Activated T-cell treated with anti-CD3 and anti-CD28 coated beads for 4 hours (primary cell): ENCODE measurements around the gene VAV3.
"Not testable (repeated sequence)": the region's sequence is repeated elsewhere in the genome, so short reads cannot be mapped to it uniquely, and the experiment has no call there.

Experiments used
- DNase-seq: peaks from one replicate; pipeline ENCODE4 v3.0.0-alpha.2; 2020

The VAV3 gene

GRCh38 chr1:107965110-107965991 lies at the start of gene VAV3:
VAV3 (minus strand) TSS chr1:107965180; CDS start chr1:107964869, 311 bp downstream.
- peak; percentile 21 for DNase-seq

DNA sequence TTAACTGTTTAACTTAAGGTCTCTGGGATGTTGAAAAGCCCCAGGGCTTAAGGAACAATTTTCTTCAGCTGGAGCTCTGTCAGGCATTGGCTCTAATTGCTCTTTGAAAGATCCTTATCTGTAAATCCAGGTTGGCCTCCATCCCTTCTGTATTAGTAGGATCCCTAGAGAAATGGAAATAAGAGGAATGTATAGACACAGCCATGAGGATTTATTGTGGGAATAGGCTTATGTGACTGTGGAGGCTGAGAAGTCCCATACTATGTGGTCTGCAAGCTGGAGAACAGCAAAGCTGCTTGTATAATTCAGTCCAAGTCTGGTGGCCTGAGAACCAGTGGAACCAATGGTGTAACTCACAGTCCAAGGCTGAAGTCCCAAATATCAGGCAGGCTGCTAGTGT lies 47.6 kb upstream of the VAV3 start:
- DNase-seq, result no peak

DNA sequence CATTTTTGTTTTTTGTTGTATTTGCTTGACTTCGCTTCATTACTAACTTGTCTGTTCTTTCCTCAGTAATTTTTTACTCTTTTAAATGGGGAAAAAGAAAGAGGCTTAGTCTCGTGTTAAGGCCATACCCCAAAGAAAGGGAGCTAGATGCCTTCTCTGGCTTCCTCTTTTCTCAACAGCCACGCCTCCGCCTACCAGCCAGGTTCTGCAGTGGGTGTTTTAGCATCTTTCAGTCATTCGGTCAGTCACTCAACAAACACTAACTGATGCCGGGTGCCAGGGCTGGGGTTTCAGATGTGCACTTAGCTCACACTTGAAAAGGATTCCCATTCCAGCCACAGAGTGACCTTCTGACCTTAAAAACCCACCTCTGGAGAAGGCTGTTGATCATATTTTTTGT lies 46.3 kb upstream of the VAV3 start:
- no peak for DNase-seq

- DNase-seq, result no peak
Measured at GRCh38 chr1:108010581-108010980, 45.6 kb upstream of the VAV3 start.

- DNase-seq, result no peak
Measured at GRCh38 chr1:108009603-108010195, 44.7 kb upstream of the VAV3 start.

GRCh38 chr1:108007531-108007930 lies 42.6 kb upstream of the VAV3 start:
- DNase-seq, result no peak

- DNase-seq, result no peak
Measured at GRCh38 chr1:108007070-108007469, 42.1 kb upstream of the VAV3 start.

DNA sequence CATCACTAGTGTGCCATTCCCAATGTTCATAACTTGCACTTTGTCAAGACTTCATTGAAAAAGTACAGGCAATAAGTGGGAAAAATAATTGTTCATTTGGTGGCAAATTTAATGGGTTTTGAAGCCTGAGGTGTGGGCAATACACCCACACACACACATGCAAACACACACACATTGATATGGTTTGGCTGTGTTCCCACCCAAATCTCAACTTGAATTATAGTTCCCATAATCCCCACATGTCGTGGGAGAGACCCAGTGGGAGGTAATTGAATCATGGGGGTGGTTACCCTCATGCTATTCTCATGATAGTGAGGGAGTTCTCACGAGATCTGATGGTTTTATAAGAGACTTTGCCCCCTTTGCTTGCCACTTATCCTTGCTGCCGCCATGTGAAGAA lies 39.9 kb upstream of the VAV3 start:
- not testable (repeated sequence) for DNase-seq

DNA sequence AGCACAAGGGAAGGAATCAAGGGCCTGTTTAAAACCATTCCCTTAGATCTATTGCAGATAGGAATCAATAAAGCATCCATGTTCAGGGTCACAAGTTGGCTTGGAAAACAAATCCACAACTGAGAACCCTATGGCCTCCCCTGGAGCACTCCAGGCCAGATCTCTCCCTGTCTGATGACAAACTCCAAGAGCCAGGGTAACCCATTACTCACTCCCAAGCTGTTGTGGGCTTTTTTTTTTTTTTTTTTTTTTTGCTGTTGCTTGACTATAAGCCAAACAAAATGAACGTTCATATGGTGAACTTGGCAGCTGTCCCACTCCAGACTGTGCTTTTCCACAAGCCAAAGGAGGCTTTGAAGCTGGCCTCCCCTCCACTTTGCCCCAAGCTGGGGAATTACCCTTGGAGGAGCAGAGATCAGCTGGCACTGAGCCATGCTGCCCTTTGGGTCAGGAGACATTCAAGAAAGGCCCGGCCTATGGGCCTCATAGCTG lies 35.7 kb upstream of the VAV3 start:
- DNase-seq, result no peak

- DNase-seq, result no peak
Measured at GRCh38 chr1:108000184-108000583, 35.2 kb upstream of the VAV3 start.

DNA sequence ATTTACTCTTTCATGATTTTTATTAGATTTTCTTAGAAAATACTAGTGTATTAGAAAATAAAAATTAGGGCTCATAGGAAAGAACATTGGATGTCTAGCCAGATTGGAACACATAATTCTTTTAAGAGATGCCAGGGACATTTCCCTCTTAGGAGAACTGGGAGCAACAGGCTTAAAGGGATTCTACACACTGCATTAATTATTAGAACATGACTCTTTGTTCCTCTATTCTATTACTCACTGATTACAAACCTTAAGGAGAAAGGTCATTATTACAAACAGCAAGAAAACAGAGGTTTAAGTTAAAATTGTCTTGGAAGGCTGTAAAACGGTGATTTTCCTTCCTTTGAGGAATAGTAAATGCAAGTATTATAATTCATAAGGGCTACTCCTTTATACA lies 32.9 kb upstream of the VAV3 start:
- no peak for DNase-seq

- DNase-seq, result no peak
Measured at GRCh38 chr1:107993920-107994319, 28.9 kb upstream of the VAV3 start.

DNA sequence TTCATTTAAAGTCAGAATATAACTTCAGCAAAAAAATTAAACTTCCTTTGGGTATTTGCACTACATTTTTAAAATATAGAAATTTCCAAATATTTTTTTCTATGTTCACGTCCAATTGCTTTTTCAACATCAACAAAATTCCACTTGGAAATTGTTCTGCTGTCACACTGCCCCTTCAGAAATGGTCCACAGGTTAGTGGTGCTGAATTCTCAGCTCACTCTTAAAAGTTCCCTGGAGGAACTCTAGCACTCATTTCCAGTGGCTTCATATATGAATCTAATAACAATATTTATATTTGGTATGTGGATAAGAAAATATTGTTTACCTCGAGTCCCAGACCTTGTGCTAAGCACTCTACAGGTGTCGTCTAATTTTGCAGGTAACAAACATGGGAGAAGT lies 27.4 kb upstream of the VAV3 start:
- DNase-seq, result no peak

DNA sequence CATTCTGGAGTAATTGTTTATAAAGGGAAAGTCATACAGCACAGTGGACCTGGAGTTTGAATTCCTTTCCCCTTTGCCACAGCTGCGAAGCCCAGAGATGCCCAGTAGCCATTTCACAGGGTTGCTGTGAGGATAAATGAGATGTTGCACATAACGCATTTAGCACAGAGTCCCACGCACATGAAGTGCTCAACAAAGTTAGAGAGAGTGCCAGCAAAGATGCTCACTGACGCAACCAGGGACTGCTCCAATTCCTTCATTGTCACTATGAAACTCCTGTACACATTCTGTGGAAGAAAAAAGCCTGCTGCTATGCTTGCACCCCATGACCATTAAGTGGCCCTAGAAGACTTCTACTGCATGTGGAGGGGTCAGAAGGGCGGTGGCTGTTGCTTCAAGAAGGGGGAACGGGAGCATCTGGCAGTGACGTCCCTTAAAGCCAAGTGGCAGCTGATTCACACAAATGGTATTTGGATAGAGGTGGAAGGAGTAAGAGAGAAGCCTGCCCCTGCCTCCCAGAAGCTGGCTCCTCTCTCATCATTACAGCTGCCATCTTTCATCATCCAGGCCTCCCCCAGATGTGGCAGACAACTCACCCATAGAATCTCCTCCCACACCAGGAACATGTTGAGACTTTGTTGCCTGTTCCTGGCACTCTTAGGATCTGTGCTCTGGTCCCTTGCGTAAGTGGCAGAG lies 26.5 kb upstream of the VAV3 start:
- DNase-seq, result no peak

- no peak for DNase-seq
Measured at GRCh38 chr1:107990606-107991005, 25.6 kb upstream of the VAV3 start.

- no peak for DNase-seq
Measured at GRCh38 chr1:107981277-107981676, 16.3 kb upstream of the VAV3 start.

GRCh38 chr1:107979926-107980325 lies 14.9 kb upstream of the VAV3 start:
- DNase-seq, result no peak

GRCh38 chr1:107979088-107979487 lies 14.1 kb upstream of the VAV3 start:
- no peak for DNase-seq

DNA sequence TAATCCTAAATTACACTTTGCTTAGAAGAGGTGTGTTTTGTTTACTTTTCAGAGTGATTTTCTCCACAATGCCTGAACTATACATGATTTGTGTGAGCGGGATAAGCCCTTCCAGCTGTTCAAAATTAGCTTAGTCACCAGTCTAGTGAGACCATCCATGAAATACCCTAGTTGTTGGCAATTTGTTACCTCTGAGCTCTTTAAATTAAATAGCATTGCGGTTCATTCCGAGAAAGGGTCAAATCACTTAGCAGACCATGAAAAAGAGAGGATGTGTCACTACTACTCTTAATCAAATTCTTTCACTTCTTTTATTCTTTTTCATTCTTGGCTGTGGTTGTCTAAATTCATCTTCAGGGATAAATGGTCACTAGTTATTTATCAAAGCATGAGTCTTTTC lies 11.9 kb upstream of the VAV3 start:
- no peak for DNase-seq

- no peak for DNase-seq
Measured at GRCh38 chr1:107976431-107976830, 11.5 kb upstream of the VAV3 start.

- DNase-seq, result no peak
Measured at GRCh38 chr1:107975851-107976250, 10.9 kb upstream of the VAV3 start.

DNA sequence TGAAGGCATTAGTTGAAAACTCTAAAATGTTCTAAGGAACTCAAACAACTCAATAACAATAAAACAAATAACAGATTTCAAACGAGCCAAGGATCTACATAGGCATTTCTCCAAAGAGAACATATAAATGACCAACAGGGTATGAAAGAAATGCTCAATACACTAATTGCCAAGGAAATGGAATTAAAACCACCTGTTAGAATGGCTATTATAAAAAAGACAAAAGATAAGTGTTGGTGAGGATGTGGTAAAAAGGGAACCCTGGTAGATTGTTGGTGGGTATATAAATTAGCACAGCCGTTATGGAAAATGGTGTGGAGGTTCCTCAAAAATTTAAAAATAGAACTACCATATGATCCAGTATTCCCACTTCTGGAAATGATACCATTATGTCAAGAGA lies 9.1 kb upstream of the VAV3 start:
- no peak for DNase-seq

GRCh38 chr1:107972391-107973180 lies 7.6 kb upstream of the VAV3 start:
- DNase-seq, result no peak
